MCF 10A (cell line): ENCODE data around the gene MAPK1IP1L. TPM values are rescaled to one million over a fixed set of nuclear protein-coding genes. Genes with fewer than 3 reads are reported as not detected.

ENCODE experiments used
- BruUV-seq: library from RNA; stranded (reverse); fragments of 400-500 nt; replicated peaks from 2 replicates; lab custom pipeline; 2021; lab: Mats Ljungman, UMichigan
- CTCF ChIA-PET: fragments of 300-600 bp; sonication (Branson Sonifier 250); formaldehyde crosslinking; extraction: SDS; loops from one replicate; lab custom pipeline; 2021; ENCODE audit warnings: antibody characterized with exemption, inconsistent platforms; lab: Yijun Ruan, JAX
- POLR2A ChIA-PET: fragments of 300-600, 350-650 bp; sonication (Branson Sonifier 250); formaldehyde crosslinking; extraction: SDS; loops from one replicate; lab custom pipeline; 2020; ENCODE audit warnings: antibody characterized with exemption, inconsistent platforms; lab: Yijun Ruan, JAX
- DNase-seq: peaks from one replicate; pipeline ENCODE4 v3.0.0-alpha.2; 2018; ENCODE audit not compliant: unreplicated experiment
- H3K27ac Mint-ChIP-seq: one replicate; pipeline ENCODE4 v1.8.0; 2022; ENCODE audit warnings: mild to moderate bottlenecking, low read depth, mixed read lengths; ENCODE audit not compliant: unreplicated experiment
- H3K27me3 Mint-ChIP-seq: one replicate; pipeline ENCODE4 v1.8.0; 2022; ENCODE audit warnings: mixed read lengths; ENCODE audit not compliant: insufficient read depth, unreplicated experiment
- H3K36me3 Mint-ChIP-seq: one replicate; pipeline ENCODE4 v1.8.0; 2022; ENCODE audit warnings: mild to moderate bottlenecking, moderate library complexity, mixed read lengths; ENCODE audit not compliant: insufficient read depth, unreplicated experiment
- H3K4me1 Mint-ChIP-seq: one replicate; pipeline ENCODE4 v1.8.0; 2022; ENCODE audit warnings: mixed read lengths; ENCODE audit not compliant: insufficient read depth, unreplicated experiment
- H3K4me3 Mint-ChIP-seq: one replicate; pipeline ENCODE4 v1.8.0; 2022; ENCODE audit warnings: mild to moderate bottlenecking, moderate library complexity, mixed read lengths; ENCODE audit not compliant: unreplicated experiment
- H3K9me3 Mint-ChIP-seq: one replicate; pipeline ENCODE4 v1.8.0; 2022; ENCODE audit warnings: mixed read lengths; ENCODE audit not compliant: unreplicated experiment
- intact Hi-C: fragments of 100-400 bp; cut with micrococcal nuclease; formaldehyde crosslinking; loops from 2 replicates; pipeline ENCODE4 v1.14.1; 2022
- total RNA-seq: library from RNA; stranded (reverse); gene quantifications from 2 replicates; pipeline ENCODE4 v1.2.3, GENCODE V29; 2022
- TF ChIP-seq, protein P1 (sequence below): fragments of 200-600 bp; IDR thresholded peaks from one replicate; pipeline ENCODE4 v1.8.0; 2022; ENCODE audit warnings: antibody characterized with exemption, mild to moderate bottlenecking; ENCODE audit not compliant: unreplicated experiment

The MAPK1IP1L gene
- total RNA-seq, 1 experiment from 2014 or later = 118 TPM

DNA sequence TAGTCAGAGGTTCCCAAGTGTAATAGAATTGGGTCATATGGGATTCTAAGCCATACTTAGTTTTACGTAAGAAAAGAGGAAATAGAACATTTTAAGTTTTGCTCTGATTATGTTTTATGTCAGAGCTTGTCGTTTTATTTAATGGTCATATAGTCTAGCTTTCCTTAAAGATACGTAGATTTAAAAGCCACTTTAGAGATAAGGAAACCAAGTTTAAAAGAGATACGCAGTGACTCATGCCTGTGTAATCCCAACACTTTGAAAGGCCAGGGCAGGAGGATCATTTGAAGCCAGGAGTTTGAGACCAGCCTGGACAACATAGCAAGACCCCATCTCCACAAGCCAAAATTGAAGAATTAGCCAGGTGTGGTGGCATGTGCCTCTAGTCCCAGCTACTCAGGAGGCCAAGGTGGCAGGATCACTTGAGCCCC is 19.5 kb downstream of the MAPK1IP1L start:
- peaks cover 41% of the 10 kb centered on the region for H3K4me1 Mint-ChIP-seq
- H3K36me3 Mint-ChIP-seq = peaks cover 41% of the 10 kb centered on the region
- H3K9me3 Mint-ChIP-seq = peaks cover 4% of the 10 kb centered on the region
- intact Hi-C loops = no loop called here
- BruUV-seq = no TSS peak
- no peak for DNase-seq
- no peaks in the 10 kb centered on the region for H3K27me3 Mint-ChIP-seq
- POLR2A ChIA-PET = interaction anchor here (1.1 to 10.6 kb wide), 6 partner anchors 7 to 44 kb away, joined by 4 to 356 read pairs (median 24); partner anchors contain the start of genes MAPK1IP1L, SOCS4 and WDHD1
- H3K4me3 Mint-ChIP-seq = peak overlapping the region; percentile 13
- peak overlapping the region; percentile 100 for H3K27ac Mint-ChIP-seq
- TF ChIP-seq, protein P1, sequence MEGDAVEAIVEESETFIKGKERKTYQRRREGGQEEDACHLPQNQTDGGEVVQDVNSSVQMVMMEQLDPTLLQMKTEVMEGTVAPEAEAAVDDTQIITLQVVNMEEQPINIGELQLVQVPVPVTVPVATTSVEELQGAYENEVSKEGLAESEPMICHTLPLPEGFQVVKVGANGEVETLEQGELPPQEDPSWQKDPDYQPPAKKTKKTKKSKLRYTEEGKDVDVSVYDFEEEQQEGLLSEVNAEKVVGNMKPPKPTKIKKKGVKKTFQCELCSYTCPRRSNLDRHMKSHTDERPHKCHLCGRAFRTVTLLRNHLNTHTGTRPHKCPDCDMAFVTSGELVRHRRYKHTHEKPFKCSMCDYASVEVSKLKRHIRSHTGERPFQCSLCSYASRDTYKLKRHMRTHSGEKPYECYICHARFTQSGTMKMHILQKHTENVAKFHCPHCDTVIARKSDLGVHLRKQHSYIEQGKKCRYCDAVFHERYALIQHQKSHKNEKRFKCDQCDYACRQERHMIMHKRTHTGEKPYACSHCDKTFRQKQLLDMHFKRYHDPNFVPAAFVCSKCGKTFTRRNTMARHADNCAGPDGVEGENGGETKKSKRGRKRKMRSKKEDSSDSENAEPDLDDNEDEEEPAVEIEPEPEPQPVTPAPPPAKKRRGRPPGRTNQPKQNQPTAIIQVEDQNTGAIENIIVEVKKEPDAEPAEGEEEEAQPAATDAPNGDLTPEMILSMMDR = no peak
- CTCF ChIA-PET = interaction anchor here (0.7 to 3.2 kb wide), 3 partner anchors 9 to 28 kb away, joined by 3 to 22 read pairs (median 3); partner anchors contain the start of gene MAPK1IP1L

DNA sequence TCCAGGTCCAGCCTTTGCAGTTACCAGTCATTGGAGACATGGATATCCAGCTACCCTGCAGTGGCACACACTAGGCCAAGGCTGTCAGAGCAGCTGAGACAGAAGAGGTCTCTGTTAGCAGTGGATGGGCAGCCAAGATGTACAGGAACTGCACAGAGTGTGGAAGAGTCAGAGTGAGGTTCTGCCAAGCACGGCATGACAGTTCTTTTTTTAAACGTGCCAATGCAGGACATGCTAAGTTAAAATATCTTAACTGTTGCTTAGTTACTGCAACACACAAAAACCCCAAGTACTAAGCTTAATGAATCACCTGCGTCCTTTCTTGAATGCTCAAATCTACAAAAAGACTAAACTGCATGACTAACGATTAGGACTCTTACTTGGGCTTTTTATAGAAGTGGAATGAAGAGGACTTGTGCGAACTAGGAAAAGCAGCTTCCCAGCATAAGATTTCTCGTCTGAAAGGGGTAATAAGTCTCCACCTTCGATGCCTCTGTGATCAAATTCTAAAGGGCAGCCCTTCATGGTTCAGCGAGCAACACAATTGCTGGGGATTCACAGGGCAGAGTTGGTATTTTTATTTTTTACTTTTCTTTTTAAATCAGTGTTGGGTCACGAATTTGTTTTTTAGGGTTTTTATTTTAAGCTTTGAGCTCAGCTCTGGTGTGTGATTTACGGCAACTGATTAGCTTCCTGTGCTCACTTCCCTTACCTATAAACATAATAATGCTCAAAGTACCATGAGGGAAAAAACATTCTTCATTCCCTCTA is 20.6 kb downstream of the MAPK1IP1L start:
- TSS peak; percentile 62 for BruUV-seq
- POLR2A ChIA-PET = interaction anchor here (0.6 to 10.6 kb wide), 21 partner anchors 8 to 171 kb away, joined by 3 to 356 read pairs (median 4); partner anchors contain the start of genes DLGAP5, LGALS3 and MAPK1IP1L
- peak; percentile 81 for DNase-seq
- intact Hi-C loops = no loop called here
- Mint-ChIP-seq H3K27me3 (no peaks in the 10 kb centered on the region), H3K36me3 (peaks cover 31% of the 10 kb centered on the region), H3K27ac (peak overlapping the region; percentile 100), H3K9me3 (peaks cover 6% of the 10 kb centered on the region), H3K4me3 (peak overlapping the region; percentile 50), H3K4me1 (peaks cover 47% of the 10 kb centered on the region)
- CTCF ChIA-PET = interaction anchor here (0.5 to 3.2 kb wide), 6 partner anchors 13 to 91 kb away, joined by 3 to 22 read pairs (median 4); partner anchors contain the start of gene MAPK1IP1L
- TF ChIP-seq, protein P1 = no peak

DNA sequence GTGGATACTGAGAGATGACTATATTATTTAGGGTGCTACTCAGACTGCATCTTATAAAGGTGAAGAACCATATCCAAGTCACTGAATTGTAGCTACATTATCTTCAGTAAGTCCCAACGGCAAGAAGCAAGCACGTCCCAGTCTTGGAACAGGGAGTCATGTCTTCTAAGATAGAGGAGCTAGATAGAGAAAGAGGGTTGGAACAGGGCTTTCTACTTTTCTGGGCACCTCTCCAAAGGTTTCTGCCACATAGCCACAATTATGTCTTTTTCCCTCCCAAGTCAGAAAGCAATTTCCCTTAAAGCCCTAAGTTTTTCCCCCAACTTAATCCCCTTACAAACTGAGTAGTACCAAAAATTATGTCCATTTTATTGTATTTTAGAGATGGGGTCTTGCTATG is 22.4 kb downstream of the MAPK1IP1L start:
- Mint-ChIP-seq H3K27me3 (no peaks in the 10 kb centered on the region), H3K27ac (peak overlapping the region; percentile 100), H3K4me1 (peaks cover 59% of the 10 kb centered on the region), H3K36me3 (peaks cover 23% of the 10 kb centered on the region), H3K4me3 (no peak overlapping the region), H3K9me3 (peaks cover 6% of the 10 kb centered on the region)
- ChIA-PET CTCF (interaction anchor here (1.2 kb wide), 1 partner anchor 509 kb away, joined by 4 read pairs; no protein-coding TSS in a partner anchor), POLR2A (interaction anchor here (1.0 to 10.6 kb wide), 4 partner anchors 14 to 56 kb away, joined by 5 to 356 read pairs (median 73); partner anchors contain the start of genes LGALS3 and MAPK1IP1L)
- TF ChIP-seq, protein P1 = no peak
- no TSS peak for BruUV-seq
- peak; percentile 34 for DNase-seq
- intact Hi-C loops = no loop called here

DNA sequence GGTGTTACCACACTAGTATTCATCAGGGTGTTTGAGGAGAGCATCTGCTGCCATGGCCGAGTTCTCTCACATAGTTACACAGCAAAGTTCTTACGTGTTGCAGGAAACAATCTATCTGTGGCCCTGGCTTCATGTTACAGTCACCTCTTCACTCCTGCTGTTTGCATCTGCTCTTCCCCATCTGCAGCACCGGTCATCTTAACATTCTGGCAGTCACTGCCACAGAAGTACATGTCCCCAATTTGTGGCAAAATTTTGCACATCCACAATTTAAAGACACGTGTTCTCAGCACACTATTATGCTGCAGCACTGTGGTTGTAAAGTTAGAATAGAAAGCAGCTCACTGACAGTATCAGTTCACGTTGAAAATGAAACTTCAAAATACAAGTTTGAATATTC is 23.2 kb downstream of the MAPK1IP1L start:
- H3K36me3 Mint-ChIP-seq = peaks cover 21% of the 10 kb centered on the region
- H3K4me3 Mint-ChIP-seq = no peak overlapping the region
- no peaks in the 10 kb centered on the region for H3K27me3 Mint-ChIP-seq
- peaks cover 65% of the 10 kb centered on the region for H3K4me1 Mint-ChIP-seq
- TF ChIP-seq, protein P1 = no peak
- ChIA-PET CTCF (interaction anchor here (0.6 to 1.1 kb wide), 3 partner anchors 15 to 57 kb away, joined by 3 to 4 read pairs (median 4); partner anchors contain the start of gene MAPK1IP1L), POLR2A (interaction anchor here (0.6 to 10.6 kb wide), 7 partner anchors 8 to 81 kb away, joined by 3 to 356 read pairs (median 39); partner anchors contain the start of genes MAPK1IP1L, SOCS4 and WDHD1)
- peaks cover 6% of the 10 kb centered on the region for H3K9me3 Mint-ChIP-seq
- peak overlapping the region; percentile 100 for H3K27ac Mint-ChIP-seq
- BruUV-seq = no TSS peak
- intact Hi-C loops = no loop called here
- DNase-seq = peak; percentile 34
